ENCODE data around the gene SESN1.

DNA sequence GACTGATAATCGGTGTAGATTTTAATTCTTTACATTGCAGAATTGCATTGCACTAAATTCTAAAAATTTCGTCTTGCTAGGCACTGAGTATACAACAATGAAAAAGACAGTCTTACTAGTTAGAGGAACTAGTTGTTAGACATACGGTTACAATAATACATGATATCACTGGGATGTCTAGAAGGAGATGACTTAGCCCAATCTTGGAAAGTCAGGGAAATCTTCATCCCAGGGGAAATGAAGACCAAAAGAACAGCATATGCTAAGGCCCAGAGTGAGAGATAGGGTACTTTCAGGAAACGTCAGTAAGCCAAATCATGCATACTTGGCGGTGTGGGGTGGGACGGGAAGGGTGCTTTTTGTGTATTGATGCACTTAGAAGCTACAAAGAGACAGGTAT, 1.6 kb upstream of the SESN1 start:
- TF ChIP-seq, protein P1, sequence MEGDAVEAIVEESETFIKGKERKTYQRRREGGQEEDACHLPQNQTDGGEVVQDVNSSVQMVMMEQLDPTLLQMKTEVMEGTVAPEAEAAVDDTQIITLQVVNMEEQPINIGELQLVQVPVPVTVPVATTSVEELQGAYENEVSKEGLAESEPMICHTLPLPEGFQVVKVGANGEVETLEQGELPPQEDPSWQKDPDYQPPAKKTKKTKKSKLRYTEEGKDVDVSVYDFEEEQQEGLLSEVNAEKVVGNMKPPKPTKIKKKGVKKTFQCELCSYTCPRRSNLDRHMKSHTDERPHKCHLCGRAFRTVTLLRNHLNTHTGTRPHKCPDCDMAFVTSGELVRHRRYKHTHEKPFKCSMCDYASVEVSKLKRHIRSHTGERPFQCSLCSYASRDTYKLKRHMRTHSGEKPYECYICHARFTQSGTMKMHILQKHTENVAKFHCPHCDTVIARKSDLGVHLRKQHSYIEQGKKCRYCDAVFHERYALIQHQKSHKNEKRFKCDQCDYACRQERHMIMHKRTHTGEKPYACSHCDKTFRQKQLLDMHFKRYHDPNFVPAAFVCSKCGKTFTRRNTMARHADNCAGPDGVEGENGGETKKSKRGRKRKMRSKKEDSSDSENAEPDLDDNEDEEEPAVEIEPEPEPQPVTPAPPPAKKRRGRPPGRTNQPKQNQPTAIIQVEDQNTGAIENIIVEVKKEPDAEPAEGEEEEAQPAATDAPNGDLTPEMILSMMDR (IDR thresholded peaks at IDR 0.05) = no peak
- TF ChIP-seq EZH2phosphoT487 (IDR thresholded peaks at IDR 0.05) = no peak
- no peak for TF ChIP-seq EZH2 (IDR thresholded peaks at IDR 0.05)

Measured in neural progenitor cell (in vitro differentiated cells).